SH-SY5Y (cell line): ENCODE results near the gene TNIK.
A peak's percentile ranks its signal among the peaks of the same experiment; 100 is the strongest.

Source experiments
- GATA2 ChIP-seq: IDR thresholded peaks from 2 replicates; pipeline ENCODE4 v1.6.1; 2011; ENCODE audit warnings: mild to moderate bottlenecking, low read depth, low read length
- GATA3 ChIP-seq: IDR thresholded peaks from 2 replicates; pipeline ENCODE4 v1.6.1; 2011; ENCODE audit warnings: low read depth, mild to moderate bottlenecking, low read length, moderate library complexity

The TNIK gene

GRCh38 chr3:171125010-171125409, 335.2 kb downstream of the TNIK start:
- TF ChIP-seq GATA2 (no peak), GATA3 (no peak)

DNA sequence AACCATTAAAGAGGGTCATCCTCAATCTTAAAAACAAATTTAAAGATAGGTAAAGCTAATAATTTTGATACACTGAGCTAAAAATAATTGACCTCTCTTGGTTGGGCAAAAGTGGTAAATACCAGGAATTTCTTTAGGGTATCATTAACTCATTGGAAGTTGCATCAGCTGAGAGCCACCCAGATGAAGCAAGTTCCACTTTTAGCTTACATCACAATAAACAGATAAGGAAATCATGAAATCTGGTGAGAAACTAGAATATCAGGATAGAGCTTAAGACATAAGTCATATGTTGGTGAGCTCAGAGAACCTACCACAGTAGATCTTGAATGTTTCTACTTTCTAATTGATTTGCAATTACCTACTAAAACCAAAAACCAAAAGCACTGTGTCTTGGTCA, 336.3 kb downstream of the TNIK start:
- TF ChIP-seq GATA2 (no peak), GATA3 (no peak)

GRCh38 chr3:171122861-171123260, 337.3 kb downstream of the TNIK start:
- TF ChIP-seq GATA2 (no peak), GATA3 (no peak)

DNA sequence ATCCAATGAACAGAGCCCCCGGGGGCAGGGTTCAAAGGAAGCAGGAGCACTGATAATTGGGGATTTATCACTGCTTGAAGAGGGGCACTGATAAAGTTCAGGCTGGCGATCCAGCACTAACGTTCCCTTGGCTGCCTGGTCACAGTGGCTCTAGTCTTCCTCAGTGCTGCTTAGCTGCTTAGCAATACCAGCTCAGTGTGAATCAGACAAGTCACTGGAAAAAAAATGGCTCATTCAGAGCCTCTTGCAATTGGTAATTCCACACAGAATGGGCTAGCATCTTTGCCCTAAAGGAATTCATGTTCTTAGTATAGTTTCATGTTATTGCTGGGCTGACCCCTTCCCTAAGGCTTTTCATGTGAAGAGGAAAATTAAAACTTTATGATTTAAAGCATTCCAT, 338.0 kb downstream of the TNIK start:
- no peak for TF ChIP-seq GATA2
- TF ChIP-seq GATA3: no peak

DNA sequence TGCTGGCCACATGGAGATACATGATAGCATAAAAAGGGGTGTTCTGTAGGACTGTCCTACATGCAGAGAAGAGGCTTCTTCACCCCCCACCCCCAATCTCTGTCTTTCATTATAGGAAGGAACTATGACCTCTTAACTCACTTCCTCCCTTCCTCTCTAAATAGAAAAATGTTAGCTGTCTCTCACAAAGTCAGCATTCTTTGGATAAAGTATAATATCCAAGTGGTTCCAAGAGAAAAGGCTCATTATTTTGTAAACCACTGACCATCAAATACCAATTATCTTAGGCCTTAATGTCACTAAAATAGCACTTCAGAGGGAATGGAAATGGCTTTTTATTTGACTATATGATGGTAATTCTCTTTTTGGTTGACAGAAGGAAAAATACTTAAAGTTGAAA, 338.4 kb downstream of the TNIK start:
- no peak for TF ChIP-seq GATA3
- no peak for TF ChIP-seq GATA2

- TF ChIP-seq GATA2 (no peak), GATA3 (no peak)
These were observed 343.3 kb downstream of the TNIK start for GRCh38 chr3:171116824-171117395.

- TF ChIP-seq GATA2: no peak
- TF ChIP-seq GATA3: no peak
These were observed 343.8 kb downstream of the TNIK start for GRCh38 chr3:171116365-171116764.

GRCh38 chr3:171115667-171116066, 344.5 kb downstream of the TNIK start:
- TF ChIP-seq GATA2 (no peak), GATA3 (no peak)

GRCh38 chr3:171113716-171114115, 346.5 kb downstream of the TNIK start:
- no peak for TF ChIP-seq GATA3
- TF ChIP-seq GATA2: no peak

DNA sequence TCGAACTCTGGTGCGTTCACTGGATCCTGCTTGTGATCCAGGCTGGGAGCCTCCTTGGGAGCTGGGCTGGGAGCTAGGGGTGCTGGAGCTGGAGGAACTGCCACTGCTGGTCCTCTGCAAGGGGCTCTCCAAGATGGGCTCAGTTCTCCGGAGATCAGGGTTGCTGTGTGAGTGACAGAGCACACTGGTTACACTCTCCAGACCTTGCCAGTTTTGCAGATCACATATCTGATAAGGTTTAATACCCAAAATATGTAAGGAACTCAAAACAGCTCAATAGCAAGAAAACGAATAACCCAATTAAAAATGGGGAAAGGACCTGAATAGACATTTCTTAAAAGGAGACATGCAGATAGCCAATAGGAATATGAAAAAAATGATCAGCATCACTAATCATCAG, 349.5 kb downstream of the TNIK start:
- TF ChIP-seq GATA3 (no peak), GATA2 (0 out of 2 replicates have a peak, but pooled peaks have one; percentile 23)

GRCh38 chr3:171108066-171108465, 352.1 kb downstream of the TNIK start:
- no peak for TF ChIP-seq GATA2
- no peak for TF ChIP-seq GATA3

DNA sequence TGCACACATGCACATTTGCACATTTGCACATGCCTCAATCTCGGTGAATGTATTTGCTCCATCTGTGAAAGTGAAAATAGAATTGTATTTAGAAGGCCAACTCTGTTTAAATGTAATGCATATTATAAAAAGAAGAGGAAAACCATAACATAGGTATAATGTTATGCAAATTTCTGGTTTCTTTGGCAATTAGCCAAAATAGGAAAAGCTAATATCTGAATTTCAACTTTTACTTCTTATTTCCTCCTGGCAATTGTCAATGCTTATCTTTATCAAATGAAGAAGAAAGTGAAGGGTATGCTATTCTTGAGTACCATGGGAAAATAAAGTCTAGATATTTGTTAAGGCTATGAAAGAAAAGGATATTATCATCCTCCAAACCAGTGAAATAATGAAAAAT, 357.0 kb downstream of the TNIK start:
- no peak for TF ChIP-seq GATA3
- no peak for TF ChIP-seq GATA2

DNA sequence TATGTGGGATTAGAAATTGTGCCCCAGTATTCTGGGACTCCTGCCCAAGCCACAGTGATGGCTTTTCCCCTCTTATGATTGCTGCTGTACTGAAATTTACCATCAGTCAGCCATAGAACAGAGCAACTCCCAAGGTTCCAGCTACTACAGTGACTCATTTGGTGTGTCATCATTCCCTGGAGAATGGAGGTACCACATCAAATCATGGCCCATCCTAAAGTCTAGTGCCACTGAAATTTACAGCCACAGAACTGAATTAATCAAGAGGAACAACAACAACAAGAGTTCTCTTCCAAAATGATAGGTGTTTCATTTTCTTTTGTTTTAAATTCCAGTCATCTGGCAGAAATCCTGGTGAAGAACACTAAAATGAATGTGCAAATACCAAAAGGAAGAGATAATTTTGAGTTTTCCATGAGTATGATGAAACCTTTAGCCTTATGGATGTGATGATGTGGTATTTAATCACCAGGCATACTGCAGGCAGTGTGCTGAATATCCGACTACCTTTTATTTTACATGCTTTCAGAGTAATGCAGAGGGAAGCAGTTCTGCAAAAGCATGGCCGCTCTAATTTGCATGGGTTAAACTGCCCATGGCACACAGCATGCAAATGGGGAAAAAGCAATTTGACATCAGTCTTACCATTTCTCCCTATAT, 358.1 kb downstream of the TNIK start:
- TF ChIP-seq GATA3 (no peak), GATA2 (no peak)

DNA sequence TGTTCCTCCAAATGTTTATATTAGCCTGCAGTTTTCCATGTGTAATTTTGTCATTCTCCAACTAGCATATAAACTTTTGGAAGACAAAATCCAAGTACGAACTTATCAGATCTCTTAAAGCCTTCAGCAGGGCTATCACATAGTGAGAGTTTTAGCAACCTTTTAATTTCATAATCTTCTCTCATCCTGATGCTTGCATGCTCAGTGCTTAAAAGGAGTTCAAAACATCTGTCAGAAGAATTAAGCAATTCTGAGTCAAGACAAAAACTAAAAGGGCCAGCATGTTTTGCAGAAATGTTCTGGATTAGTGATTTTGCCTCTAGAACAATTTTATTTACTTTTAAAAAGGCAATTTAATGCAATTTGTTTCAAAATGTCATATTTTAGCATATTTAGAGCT, 360.3 kb downstream of the TNIK start:
- TF ChIP-seq GATA2: no peak
- no peak for TF ChIP-seq GATA3

DNA sequence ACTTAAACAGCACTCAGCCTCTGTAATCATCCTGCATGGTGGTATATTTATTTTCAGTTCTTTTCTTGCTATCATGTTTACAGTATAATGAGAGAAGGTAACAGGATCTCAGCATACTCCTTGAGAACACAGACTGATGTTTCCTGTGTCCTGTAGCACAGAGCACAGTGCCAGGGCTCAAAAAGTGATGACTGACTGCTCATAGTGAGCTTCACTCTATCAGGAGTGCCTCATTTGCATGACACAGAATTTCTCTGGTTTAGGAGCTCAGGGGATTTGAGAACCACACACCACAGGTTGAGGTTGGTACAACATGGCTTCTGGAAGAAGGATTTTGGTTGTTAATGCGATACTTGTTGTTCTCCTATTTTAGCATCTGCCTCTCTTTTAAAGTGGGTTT, 365.1 kb downstream of the TNIK start:
- no peak for TF ChIP-seq GATA3
- no peak for TF ChIP-seq GATA2

- TF ChIP-seq GATA2: no peak
- no peak for TF ChIP-seq GATA3
These were observed 365.8 kb downstream of the TNIK start for GRCh38 chr3:171094411-171094810.

DNA sequence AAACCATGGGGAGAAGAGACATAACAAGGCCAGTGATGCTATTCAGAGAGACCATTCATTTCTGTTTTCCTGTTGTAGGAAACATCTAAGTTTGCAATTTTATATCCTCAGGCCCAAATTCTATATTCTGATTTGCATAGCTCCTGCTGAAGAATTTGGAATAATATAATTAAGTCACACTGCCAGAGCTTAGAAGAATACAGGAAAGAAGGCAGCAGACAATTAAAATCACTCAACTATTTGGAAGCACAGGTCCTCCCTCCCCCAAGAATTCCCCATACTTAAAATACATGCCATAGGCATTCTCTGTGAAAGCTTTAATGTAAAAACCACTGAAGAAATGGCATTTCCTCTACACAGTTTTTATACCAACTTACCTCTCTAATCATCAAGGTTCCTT, 366.7 kb downstream of the TNIK start:
- TF ChIP-seq GATA3 (no peak), GATA2 (no peak)

DNA sequence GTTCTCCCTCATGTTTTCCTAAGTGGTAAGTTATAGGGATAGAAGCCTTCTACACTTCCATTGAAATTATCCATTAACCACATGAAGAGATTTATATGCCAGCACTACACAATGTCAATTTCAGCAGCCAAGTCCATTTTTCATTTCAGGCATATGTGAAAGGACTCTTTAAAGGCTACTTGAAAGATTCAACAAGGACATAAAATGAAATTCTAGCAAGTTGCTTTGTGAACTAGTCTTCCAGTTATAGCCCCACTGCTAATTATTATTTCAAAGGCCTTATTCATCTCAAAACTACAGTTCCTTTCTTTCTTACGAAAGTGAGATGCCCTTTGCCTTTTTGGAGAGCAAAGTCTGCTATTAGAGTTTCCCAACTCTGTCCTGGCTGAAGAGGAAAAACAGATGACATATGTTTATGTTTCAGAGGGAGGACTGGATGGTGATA, 367.7 kb downstream of the TNIK start:
- TF ChIP-seq GATA3: no peak
- no peak for TF ChIP-seq GATA2
